ENCODE results near the gene AP2A1. TPM values are rescaled to one million over a fixed set of nuclear protein-coding genes. Genes with fewer than 3 reads are reported as not detected.

Gene AP2A1
- total and polyA plus RNA-seq, 2 of the 13 experiments (the other 11 are each of a cell fraction or from before 2014, with no cell fraction given): 22.7 to 39.7 TPM

DNA sequence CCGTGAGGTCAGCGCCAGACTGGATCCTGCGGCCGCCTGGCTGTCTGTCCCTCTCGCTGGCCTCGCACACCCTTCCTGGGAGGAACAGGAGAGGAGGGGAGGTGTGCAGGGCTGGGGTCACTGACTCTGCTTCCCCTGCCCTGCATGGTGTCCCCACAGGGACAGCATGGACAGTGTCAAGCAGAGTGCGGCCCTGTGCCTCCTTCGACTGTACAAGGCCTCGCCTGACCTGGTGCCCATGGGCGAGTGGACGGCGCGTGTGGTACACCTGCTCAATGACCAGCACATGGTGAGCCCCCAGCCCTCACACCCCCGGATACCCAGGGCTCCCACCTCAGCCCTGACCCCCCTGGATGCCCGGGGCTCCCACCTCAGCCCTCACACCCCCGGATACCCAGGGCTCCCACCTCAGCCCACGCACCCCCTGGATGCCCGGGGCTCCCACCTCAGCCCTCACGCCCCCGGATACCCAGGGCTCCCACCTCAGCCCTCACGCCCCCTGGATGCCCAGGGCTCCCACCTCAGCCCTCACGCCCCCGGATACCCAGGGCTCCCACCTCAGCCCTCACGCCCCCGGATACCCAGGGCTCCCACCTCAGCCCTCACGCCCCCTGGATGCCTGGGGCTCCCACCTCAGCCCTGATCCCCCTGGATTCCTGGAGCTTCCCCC is 25.1 kb downstream of the AP2A1 start:
- no peak overlapping the region for H3K27ac ChIP-seq (ENCODE audit: extremely low read length, insufficient read depth, low read length)

DNA sequence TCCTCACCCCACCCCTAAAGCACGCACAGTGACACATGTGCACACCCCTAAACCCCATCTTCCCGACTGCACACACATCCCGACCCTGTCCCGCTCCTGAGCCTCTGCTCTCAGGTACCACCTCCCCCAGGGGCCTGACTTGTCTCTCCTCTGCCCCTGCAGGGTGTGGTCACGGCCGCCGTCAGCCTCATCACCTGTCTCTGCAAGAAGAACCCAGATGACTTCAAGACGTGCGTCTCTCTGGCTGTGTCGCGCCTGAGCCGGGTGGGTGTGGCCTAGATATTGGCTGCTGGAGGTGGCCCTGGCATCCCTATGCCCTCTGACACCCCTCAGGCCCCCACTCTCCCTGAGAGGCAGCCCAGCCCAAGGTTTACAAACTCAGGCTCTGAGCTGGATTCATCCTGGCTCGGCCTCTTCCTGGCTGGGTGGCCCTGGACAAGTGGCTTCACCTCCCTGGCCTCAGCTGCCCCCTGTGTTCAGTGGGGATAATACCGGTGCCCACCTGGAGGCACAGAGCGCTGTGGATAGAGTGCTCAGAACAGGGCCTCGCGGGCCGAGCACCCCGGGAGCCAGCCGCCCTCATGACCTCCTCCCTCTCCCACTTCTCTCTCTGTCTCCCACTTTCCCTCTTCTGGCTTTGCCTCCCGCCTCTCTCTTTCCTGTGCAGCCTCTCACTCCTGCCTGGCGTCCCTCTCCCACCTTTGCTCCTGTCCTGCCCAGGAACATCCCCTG is 26.2 kb downstream of the AP2A1 start:
- FAIRE-seq (no peak), DNase-seq (ENCODE audit: low spot score) (no peak), ATAC-seq (no peak; the same call in 2 of the 3 replicates)
- Histone ChIP-seq H3K27ac (ENCODE audit: extremely low read length, insufficient read depth, low read length) (no peak overlapping the region), H3K9me3 (ENCODE audit: low read length) (no peaks in the 10 kb centered on the region), H3K36me3 (replicated peaks in 1 of 2; ENCODE audit: control insufficient read depth in 1 of 2, insufficient read depth in 2 of 2, low read length in 2 of 2) (peaks cover 20 to 55% of the 10 kb centered on the region in 2 experiments; a peak in 4 of 5 replicates), H4K20me1 (ENCODE audit: insufficient read depth, low read length) (no peaks in the 10 kb centered on the region), H3K4me2 (ENCODE audit: low read depth, low read length) (no peak overlapping the region), H3K9ac (ENCODE audit: insufficient read depth, low read depth, low read length) (no peak overlapping the region), H3K4me3 (replicated peaks in 1 of 3; ENCODE audit: insufficient read depth in 1 of 3, low read depth in 2 of 3, low read length in 3 of 3) (no peak overlapping the region), H3K79me2 (ENCODE audit: insufficient read depth, low read length) (no peaks in the 10 kb centered on the region), H3K4me1 (ENCODE audit: insufficient read depth, low read length) (no peaks in the 10 kb centered on the region), H3K27me3 (ENCODE audit: control insufficient read depth in 1 of 2, insufficient read depth in 2 of 2, low read length in 2 of 2) (no peaks in the 10 kb centered on the region), H2AFZ (ENCODE audit: low read length) (no peak overlapping the region)
- ChIA-PET CTCF (ENCODE audit: low intra/inter-chr PET ratio, low total read pairs) (no interaction called here), POLR2A (no interaction called here)
- in situ Hi-C loops (cut with HindIII; ENCODE audit: extremely low pct_ligation_motif_present, low pct_unique_long_range_greater_than_20kb): no loop called here
- WGBS (ENCODE audit: low lambda C conversion rate): 97% methylated on average over 20 of the region's 22 CpGs
- BruUV-seq (replicated peaks): no TSS peak
- no peak for TF ChIP-seq ZNF468 (CRISPR knock-in tag; IDR thresholded peaks at IDR 0.05)
- TF ChIP-seq ZNF780A (CRISPR knock-in tag; IDR thresholded peaks at IDR 0.05): no peak
- peak; percentile 26 for TF ChIP-seq AGO2 (optimal IDR thresholded peaks at IDR 0.05; ENCODE audit: low read depth, low read length)
- intact Hi-C loops (cut with micrococcal nuclease; ENCODE audit: unreplicated experiment): no loop called here

More for the DNA sequence above, 25.1 kb downstream of the AP2A1 start:
- Histone ChIP-seq H3K36me3 (replicated peaks in 1 of 2; ENCODE audit: control insufficient read depth in 1 of 2, insufficient read depth in 2 of 2, low read length in 2 of 2) (peaks cover 21 to 52% of the 10 kb centered on the region in 2 experiments; a peak in 4 of 5 replicates), H4K20me1 (ENCODE audit: insufficient read depth, low read length) (no peaks in the 10 kb centered on the region), H3K27me3 (ENCODE audit: control insufficient read depth in 1 of 2, insufficient read depth in 2 of 2, low read length in 2 of 2) (no peaks in the 10 kb centered on the region), H3K79me2 (ENCODE audit: insufficient read depth, low read length) (no peaks in the 10 kb centered on the region), H3K4me3 (replicated peaks in 1 of 3; ENCODE audit: insufficient read depth in 1 of 3, low read depth in 2 of 3, low read length in 3 of 3) (no peak overlapping the region), H3K9me3 (ENCODE audit: low read length) (no peaks in the 10 kb centered on the region), H3K9ac (ENCODE audit: insufficient read depth, low read depth, low read length) (no peak overlapping the region), H2AFZ (ENCODE audit: low read length) (no peak overlapping the region), H3K4me1 (ENCODE audit: insufficient read depth, low read length) (no peaks in the 10 kb centered on the region), H3K4me2 (ENCODE audit: low read depth, low read length) (no peak overlapping the region)
- TF ChIP-seq RFXANK (CRISPR knock-in tag; IDR thresholded peaks at IDR 0.05) (no peak), PRPF4 (IDR thresholded peaks at IDR 0.05; ENCODE audit: low read depth, low read length, poor library complexity, severe bottlenecking) (no peak), ARID2 (CRISPR knock-in tag; IDR thresholded peaks at IDR 0.05; ENCODE audit: borderline replicate concordance) (no peak)
- TF ChIP-seq, protein P1, sequence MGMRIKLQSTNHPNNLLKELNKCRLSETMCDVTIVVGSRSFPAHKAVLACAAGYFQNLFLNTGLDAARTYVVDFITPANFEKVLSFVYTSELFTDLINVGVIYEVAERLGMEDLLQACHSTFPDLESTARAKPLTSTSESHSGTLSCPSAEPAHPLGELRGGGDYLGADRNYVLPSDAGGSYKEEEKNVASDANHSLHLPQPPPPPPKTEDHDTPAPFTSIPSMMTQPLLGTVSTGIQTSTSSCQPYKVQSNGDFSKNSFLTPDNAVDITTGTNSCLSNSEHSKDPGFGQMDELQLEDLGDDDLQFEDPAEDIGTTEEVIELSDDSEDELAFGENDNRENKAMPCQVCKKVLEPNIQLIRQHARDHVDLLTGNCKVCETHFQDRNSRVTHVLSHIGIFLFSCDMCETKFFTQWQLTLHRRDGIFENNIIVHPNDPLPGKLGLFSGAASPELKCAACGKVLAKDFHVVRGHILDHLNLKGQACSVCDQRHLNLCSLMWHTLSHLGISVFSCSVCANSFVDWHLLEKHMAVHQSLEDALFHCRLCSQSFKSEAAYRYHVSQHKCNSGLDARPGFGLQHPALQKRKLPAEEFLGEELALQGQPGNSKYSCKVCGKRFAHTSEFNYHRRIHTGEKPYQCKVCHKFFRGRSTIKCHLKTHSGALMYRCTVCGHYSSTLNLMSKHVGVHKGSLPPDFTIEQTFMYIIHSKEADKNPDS (CRISPR knock-in tag; IDR thresholded peaks at IDR 0.05): no peak
- DNase-seq (ENCODE audit: low spot score): no peak
- POLR2A ChIA-PET: no interaction called here
- BruUV-seq (replicated peaks): no TSS peak
- no peak for FAIRE-seq
- in situ Hi-C loops (cut with HindIII; ENCODE audit: extremely low pct_ligation_motif_present, low pct_unique_long_range_greater_than_20kb): no loop called here
- WGBS (ENCODE audit: low lambda C conversion rate): 95% methylated on average over 8 of the region's 26 CpGs
- CTCF ChIA-PET (ENCODE audit: low intra/inter-chr PET ratio, low total read pairs): no interaction called here
- no peak for ATAC-seq
- intact Hi-C loops (cut with micrococcal nuclease; ENCODE audit: unreplicated experiment): no loop called here
